Left ventricle myocardium inferior (tissue), 1 donor: ENCODE measurements around the gene ACSS1. TPM values are rescaled to one million over a fixed set of nuclear protein-coding genes. Genes with fewer than 3 reads are reported as not detected.

Experiments used
- DNase-seq: peaks from one replicate; pipeline ENCODE4 v3.0.0-alpha.2; 2020
- H3K27ac ChIP-seq: fragments of 200-600 bp; replicated peaks from 2 replicates; pipeline ENCODE4 v1.8.0; 2021
- H3K27me3 ChIP-seq: fragments of 200-600 bp; 2 replicates; pipeline ENCODE4 v1.8.0; 2021; ENCODE audit warnings: low read depth
- H3K36me3 ChIP-seq: fragments of 200-600 bp; 2 replicates; pipeline ENCODE4 v1.8.0; 2021
- H3K4me1 ChIP-seq: fragments of 200-600 bp; 2 replicates; pipeline ENCODE4 v1.8.0; 2021
- H3K4me3 ChIP-seq: fragments of 200-600 bp; 2 replicates; pipeline ENCODE4 v1.8.0; 2021; ENCODE audit warnings: mild to moderate bottlenecking, moderate library complexity
- H3K9me3 ChIP-seq: fragments of 200-600 bp; replicated peaks from 2 replicates; pipeline ENCODE4 v1.8.0; 2021
- CTCF ChIP-seq: fragments of 200-600 bp; IDR thresholded peaks from 2 replicates; pipeline ENCODE4 v1.8.0; 2021; ENCODE audit warnings: antibody characterized with exemption, mild to moderate bottlenecking, borderline replicate concordance
- intact Hi-C: fragments of 100-400 bp; cut with micrococcal nuclease; formaldehyde crosslinking; loops from one replicate; pipeline ENCODE4 v1.11.0; 2022
- total RNA-seq: library from RNA; stranded (reverse); fragmentation: NEBNext Ultra II Directional; extraction: Animal tissue kit (Norgen Biotek cat#: 25700); gene quantifications from one replicate; pipeline ENCODE4 v1.2.1, GENCODE V29; 2021
- donor health status: DM: no; HTN: yes; CAD: no; lungs with severe emphysema.

Gene ACSS1
- total RNA-seq, 1 donor from 2014 or later, result 159 TPM

GRCh38 chr20:24983896-24984295 is 74.0 kb downstream of the ACSS1 start:
- Histone ChIP-seq H3K27ac (peak overlapping the region; percentile 32), H3K4me1 (peaks cover 29% of the 10 kb centered on the region), H3K36me3 (peaks cover 13% of the 10 kb centered on the region), H3K9me3 (no peaks in the 10 kb centered on the region), H3K4me3 (no peak overlapping the region), H3K27me3 (no peaks in the 10 kb centered on the region)
- intact Hi-C loops, result no loop called here
- no peak for DNase-seq
- TF ChIP-seq CTCF, result no peak

- Histone ChIP-seq H3K4me1 (peaks cover 29% of the 10 kb centered on the region), H3K27ac (no peak overlapping the region), H3K36me3 (peaks cover 22% of the 10 kb centered on the region), H3K9me3 (peaks cover under 1% of the 10 kb centered on the region), H3K27me3 (no peaks in the 10 kb centered on the region), H3K4me3 (no peak overlapping the region)
- DNase-seq, result peak; percentile 49
- intact Hi-C loops, result no loop called here
- TF ChIP-seq CTCF, result no peak
Observed at GRCh38 chr20:24981790-24982189, 76.1 kb downstream of the ACSS1 start.

- no peak for TF ChIP-seq CTCF
- intact Hi-C loops, result no loop called here
- Histone ChIP-seq H3K9me3 (peaks cover 5% of the 10 kb centered on the region), H3K27ac (no peak overlapping the region), H3K4me3 (no peak overlapping the region), H3K27me3 (no peaks in the 10 kb centered on the region), H3K4me1 (peaks cover 28% of the 10 kb centered on the region), H3K36me3 (peaks cover 27% of the 10 kb centered on the region)
- no peak for DNase-seq
Observed at GRCh38 chr20:24981282-24981681, 76.7 kb downstream of the ACSS1 start.

GRCh38 chr20:24980291-24981053 is 77.5 kb downstream of the ACSS1 start:
- Histone ChIP-seq H3K27ac (no peak overlapping the region), H3K27me3 (no peaks in the 10 kb centered on the region), H3K4me3 (no peak overlapping the region), H3K36me3 (peaks cover 35% of the 10 kb centered on the region), H3K4me1 (peaks cover 20% of the 10 kb centered on the region), H3K9me3 (peaks cover 12% of the 10 kb centered on the region)
- no peak for TF ChIP-seq CTCF
- no peak for DNase-seq
- intact Hi-C loops, result no loop called here

- TF ChIP-seq CTCF, result no peak
- H3K27ac ChIP-seq, result no peak overlapping the region
- H3K4me1 ChIP-seq, result peaks cover 8% of the 10 kb centered on the region
- H3K36me3 ChIP-seq, result peaks cover 41% of the 10 kb centered on the region
- H3K4me3 ChIP-seq, result no peak overlapping the region
- H3K27me3 ChIP-seq, result no peaks in the 10 kb centered on the region
- DNase-seq, result no peak
- intact Hi-C loops, result no loop called here
- peaks cover 19% of the 10 kb centered on the region for H3K9me3 ChIP-seq
Observed at GRCh38 chr20:24979036-24979960, 78.6 kb downstream of the ACSS1 start.
